Measurements from ENCODE around the gene WDR43. TPM values are rescaled to one million over a fixed set of nuclear protein-coding genes. Genes with fewer than 3 reads are reported as not detected.

The WDR43 gene
- polyA plus RNA-seq, 1 donor (not counting 4 experiments of a cell fraction or from before 2014, with no cell fraction given) = 125 TPM

DNA sequence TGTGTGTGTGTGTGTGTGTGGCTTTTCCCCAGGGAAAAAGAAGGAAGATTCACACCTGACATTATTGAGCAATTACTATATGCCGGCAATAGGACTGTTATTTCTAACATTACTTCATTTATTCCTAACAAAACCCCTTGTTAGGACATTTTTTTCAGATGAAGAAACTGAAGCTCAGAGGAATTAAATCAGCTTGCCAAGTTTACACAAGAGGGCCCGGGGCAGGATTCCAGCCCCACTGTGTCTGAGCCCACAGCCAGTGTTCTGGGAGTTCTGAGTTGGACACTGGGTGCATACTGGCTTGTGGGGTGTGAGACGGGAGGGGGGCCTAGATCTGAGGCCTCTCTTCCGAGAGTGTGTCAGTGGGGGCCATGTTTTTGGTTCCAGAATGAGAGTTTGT, 96.6 kb downstream of the WDR43 start:
- no peaks in the 10 kb centered on the region for H4K20me1 ChIP-seq (ENCODE audit: control insufficient read depth, extremely low read depth, insufficient read depth, low read length)

DNA sequence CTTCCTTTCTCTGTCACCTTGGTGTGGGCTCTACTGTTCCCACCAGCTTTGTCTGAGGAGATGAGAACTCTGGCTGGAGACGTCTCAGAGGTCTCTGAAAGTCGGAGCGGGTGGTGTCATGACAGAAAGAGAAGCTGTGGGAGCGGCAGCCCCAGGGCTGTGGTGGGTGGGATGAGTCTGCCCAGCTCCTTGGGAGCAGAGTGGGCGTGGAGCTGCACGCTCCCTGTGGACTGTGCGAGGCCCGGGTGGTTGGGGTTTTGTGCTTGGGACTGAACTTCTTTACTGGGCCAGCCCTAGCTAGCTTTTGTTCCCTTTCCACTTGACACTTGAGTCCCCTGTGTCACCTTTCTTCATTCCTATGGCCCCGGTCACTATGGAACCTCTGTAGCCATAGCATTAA, 97.0 kb downstream of the WDR43 start:
- Histone ChIP-seq H3K36me3 (ENCODE audit: control insufficient read depth in 2 of 2, extremely low read depth in 1 of 2, insufficient read depth in 2 of 2, low read length in 2 of 2) (no peaks in the 10 kb centered on the region), H2AFZ (ENCODE audit: control insufficient read depth, low read length) (no peak overlapping the region), H3K27ac (ENCODE audit: control insufficient read depth, insufficient read depth, low read length) (no peak overlapping the region), H3K9ac (ENCODE audit: control insufficient read depth, extremely low read depth, insufficient read depth, low read length) (no peak overlapping the region), H3K27me3 (ENCODE audit: control insufficient read depth, extremely low read depth, insufficient read depth, low read length) (no peaks in the 10 kb centered on the region), H3K4me1 (ENCODE audit: control insufficient read depth, extremely low read depth, insufficient read depth, low read length) (peaks cover 16% of the 10 kb centered on the region), H3K4me2 (ENCODE audit: control insufficient read depth, extremely low read depth, insufficient read depth, low read depth, low read length) (no peak overlapping the region), H3K4me3 (ENCODE audit: control insufficient read depth in 2 of 3, extremely low read depth in 1 of 3, insufficient read depth in 2 of 3, low read depth in 1 of 3, low read length in 3 of 3) (no peak overlapping the region), H4K20me1 (ENCODE audit: control insufficient read depth, extremely low read depth, insufficient read depth, low read length) (no peaks in the 10 kb centered on the region), H3K79me2 (ENCODE audit: control insufficient read depth, insufficient read depth, low read length) (no peaks in the 10 kb centered on the region), H3K9me3 (ENCODE audit: control insufficient read depth, low read depth, low read length) (no peaks in the 10 kb centered on the region), H3K9me1 (ENCODE audit: control insufficient read depth, extremely low read depth, insufficient read depth, low read length) (no peaks in the 10 kb centered on the region)
- no peak for DNase-seq (ENCODE audit: low read depth, low spot score)
- FAIRE-seq = no peak
- TF ChIP-seq, protein P1, sequence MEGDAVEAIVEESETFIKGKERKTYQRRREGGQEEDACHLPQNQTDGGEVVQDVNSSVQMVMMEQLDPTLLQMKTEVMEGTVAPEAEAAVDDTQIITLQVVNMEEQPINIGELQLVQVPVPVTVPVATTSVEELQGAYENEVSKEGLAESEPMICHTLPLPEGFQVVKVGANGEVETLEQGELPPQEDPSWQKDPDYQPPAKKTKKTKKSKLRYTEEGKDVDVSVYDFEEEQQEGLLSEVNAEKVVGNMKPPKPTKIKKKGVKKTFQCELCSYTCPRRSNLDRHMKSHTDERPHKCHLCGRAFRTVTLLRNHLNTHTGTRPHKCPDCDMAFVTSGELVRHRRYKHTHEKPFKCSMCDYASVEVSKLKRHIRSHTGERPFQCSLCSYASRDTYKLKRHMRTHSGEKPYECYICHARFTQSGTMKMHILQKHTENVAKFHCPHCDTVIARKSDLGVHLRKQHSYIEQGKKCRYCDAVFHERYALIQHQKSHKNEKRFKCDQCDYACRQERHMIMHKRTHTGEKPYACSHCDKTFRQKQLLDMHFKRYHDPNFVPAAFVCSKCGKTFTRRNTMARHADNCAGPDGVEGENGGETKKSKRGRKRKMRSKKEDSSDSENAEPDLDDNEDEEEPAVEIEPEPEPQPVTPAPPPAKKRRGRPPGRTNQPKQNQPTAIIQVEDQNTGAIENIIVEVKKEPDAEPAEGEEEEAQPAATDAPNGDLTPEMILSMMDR (optimal IDR thresholded peaks at IDR 0.05 in 1 of 3, IDR thresholded peaks at IDR 0.05 in 1 of 3, conservative IDR thresholded peaks at IDR 0.05 in 1 of 3; ENCODE audit: extremely low read depth in 1 of 3, insufficient read depth in 2 of 3, low read length in 3 of 3) = no peak
- no peak for TF ChIP-seq EZH2 (IDR thresholded peaks at IDR 0.05; ENCODE audit: low read length)
- dilution Hi-C loops (cut with MboI; ENCODE audit: extremely low pct_ligation_motif_present, low sequenced_read_pairs) = no loop called here

More for the DNA sequence above, 96.6 kb downstream of the WDR43 start:
- Histone ChIP-seq H3K4me1 (ENCODE audit: control insufficient read depth, extremely low read depth, insufficient read depth, low read length) (peaks cover 14% of the 10 kb centered on the region), H3K9me3 (ENCODE audit: control insufficient read depth, low read depth, low read length) (no peaks in the 10 kb centered on the region), H3K27me3 (ENCODE audit: control insufficient read depth, extremely low read depth, insufficient read depth, low read length) (no peaks in the 10 kb centered on the region), H3K9ac (ENCODE audit: control insufficient read depth, extremely low read depth, insufficient read depth, low read length) (no peak overlapping the region), H3K36me3 (ENCODE audit: control insufficient read depth in 2 of 2, extremely low read depth in 1 of 2, insufficient read depth in 2 of 2, low read length in 2 of 2) (no peaks in the 10 kb centered on the region), H3K9me1 (ENCODE audit: control insufficient read depth, extremely low read depth, insufficient read depth, low read length) (no peaks in the 10 kb centered on the region), H3K4me2 (ENCODE audit: control insufficient read depth, extremely low read depth, insufficient read depth, low read depth, low read length) (no peak overlapping the region), H3K4me3 (ENCODE audit: control insufficient read depth in 2 of 3, extremely low read depth in 1 of 3, insufficient read depth in 2 of 3, low read depth in 1 of 3, low read length in 3 of 3) (no peak overlapping the region), H2AFZ (ENCODE audit: control insufficient read depth, low read length) (no peak overlapping the region), H3K79me2 (ENCODE audit: control insufficient read depth, insufficient read depth, low read length) (no peaks in the 10 kb centered on the region), H3K27ac (ENCODE audit: control insufficient read depth, insufficient read depth, low read length) (no peak overlapping the region)
- FAIRE-seq = no peak
- dilution Hi-C loops (cut with MboI; ENCODE audit: extremely low pct_ligation_motif_present, low sequenced_read_pairs) = no loop called here
- DNase-seq (ENCODE audit: low read depth, low spot score) = no peak
- TF ChIP-seq, protein P1 (optimal IDR thresholded peaks at IDR 0.05 in 1 of 3, IDR thresholded peaks at IDR 0.05 in 1 of 3, conservative IDR thresholded peaks at IDR 0.05 in 1 of 3; ENCODE audit: extremely low read depth in 1 of 3, insufficient read depth in 2 of 3, low read length in 3 of 3) = no peak
- no peak for TF ChIP-seq EZH2 (IDR thresholded peaks at IDR 0.05; ENCODE audit: low read length)
